Chondrocyte (in vitro differentiated cells): ENCODE data around the gene EFEMP1. TPM values are rescaled to one million over a fixed set of nuclear protein-coding genes. Genes with fewer than 3 reads are reported as not detected.

Experiments
- DNase-seq: peaks from one replicate; pipeline ENCODE4 v3.0.0; 2021; ENCODE audit warnings: mixed read lengths, low spot score
- H3K27ac Mint-ChIP-seq: one replicate; pipeline ENCODE4 v1.8.0; 2021; ENCODE audit warnings: mild to moderate bottlenecking, moderate library complexity, mixed read lengths; ENCODE audit not compliant: unreplicated experiment
- H3K27me3 Mint-ChIP-seq: 2 replicates; pipeline ENCODE4 v1.8.0; 2021; ENCODE audit warnings: low read depth, mixed read lengths
- H3K36me3 Mint-ChIP-seq: 2 replicates; pipeline ENCODE4 v1.8.0; 2021; ENCODE audit warnings: low read depth, mixed read lengths
- H3K4me1 Mint-ChIP-seq: 2 replicates; pipeline ENCODE4 v1.8.0; 2021; ENCODE audit warnings: low read depth, mild to moderate bottlenecking, mixed read lengths
- H3K4me3 Mint-ChIP-seq: one replicate; pipeline ENCODE4 v1.8.0; 2021; ENCODE audit warnings: mild to moderate bottlenecking, moderate library complexity, mixed read lengths; ENCODE audit not compliant: unreplicated experiment
- H3K9me3 Mint-ChIP-seq: 2 replicates; pipeline ENCODE4 v1.8.0; 2021; ENCODE audit warnings: low read depth, mixed read lengths
- total RNA-seq: library from RNA; stranded (reverse); gene quantifications from 3 replicates; pipeline ENCODE4 v1.2.1, GENCODE V29; 2021
- TF ChIP-seq, protein P1 (sequence below): fragments of 200-600 bp; sonication (generic); IDR thresholded peaks from 2 replicates; pipeline ENCODE4 v1.5.0; 2021; ENCODE audit warnings: antibody characterized with exemption, mild to moderate bottlenecking, moderate library complexity

Gene EFEMP1
- total RNA-seq, 1 donor from 2014 or later, result 38.6 TPM

DNA sequence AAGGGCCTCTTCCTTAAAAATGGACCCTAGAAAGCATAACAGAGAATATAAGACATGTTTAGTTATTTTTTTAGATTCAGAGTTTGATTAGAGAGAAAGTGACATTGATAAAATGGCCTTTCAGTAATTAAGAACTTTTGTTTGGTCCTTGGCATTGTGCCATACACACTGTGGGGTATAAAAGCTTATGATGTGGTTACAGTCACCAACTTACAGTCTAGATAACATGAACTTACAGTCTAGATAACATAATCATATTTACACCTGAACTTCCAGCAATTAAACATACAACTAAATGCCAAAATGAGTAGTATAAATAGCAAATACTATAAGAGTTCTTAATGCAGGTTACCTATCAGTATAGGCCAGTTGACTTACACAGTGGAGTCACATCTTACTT is 25.6 kb upstream of the EFEMP1 start:
- no peak for DNase-seq
- H3K9me3 Mint-ChIP-seq, result no peaks in the 10 kb centered on the region
- H3K4me3 Mint-ChIP-seq, result no peak overlapping the region
- peaks cover 8% of the 10 kb centered on the region for H3K4me1 Mint-ChIP-seq
- TF ChIP-seq, protein P1, sequence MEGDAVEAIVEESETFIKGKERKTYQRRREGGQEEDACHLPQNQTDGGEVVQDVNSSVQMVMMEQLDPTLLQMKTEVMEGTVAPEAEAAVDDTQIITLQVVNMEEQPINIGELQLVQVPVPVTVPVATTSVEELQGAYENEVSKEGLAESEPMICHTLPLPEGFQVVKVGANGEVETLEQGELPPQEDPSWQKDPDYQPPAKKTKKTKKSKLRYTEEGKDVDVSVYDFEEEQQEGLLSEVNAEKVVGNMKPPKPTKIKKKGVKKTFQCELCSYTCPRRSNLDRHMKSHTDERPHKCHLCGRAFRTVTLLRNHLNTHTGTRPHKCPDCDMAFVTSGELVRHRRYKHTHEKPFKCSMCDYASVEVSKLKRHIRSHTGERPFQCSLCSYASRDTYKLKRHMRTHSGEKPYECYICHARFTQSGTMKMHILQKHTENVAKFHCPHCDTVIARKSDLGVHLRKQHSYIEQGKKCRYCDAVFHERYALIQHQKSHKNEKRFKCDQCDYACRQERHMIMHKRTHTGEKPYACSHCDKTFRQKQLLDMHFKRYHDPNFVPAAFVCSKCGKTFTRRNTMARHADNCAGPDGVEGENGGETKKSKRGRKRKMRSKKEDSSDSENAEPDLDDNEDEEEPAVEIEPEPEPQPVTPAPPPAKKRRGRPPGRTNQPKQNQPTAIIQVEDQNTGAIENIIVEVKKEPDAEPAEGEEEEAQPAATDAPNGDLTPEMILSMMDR, result no peak
- no peak overlapping the region for H3K27ac Mint-ChIP-seq
- peaks cover 39% of the 10 kb centered on the region for H3K27me3 Mint-ChIP-seq
- no peaks in the 10 kb centered on the region for H3K36me3 Mint-ChIP-seq

DNA sequence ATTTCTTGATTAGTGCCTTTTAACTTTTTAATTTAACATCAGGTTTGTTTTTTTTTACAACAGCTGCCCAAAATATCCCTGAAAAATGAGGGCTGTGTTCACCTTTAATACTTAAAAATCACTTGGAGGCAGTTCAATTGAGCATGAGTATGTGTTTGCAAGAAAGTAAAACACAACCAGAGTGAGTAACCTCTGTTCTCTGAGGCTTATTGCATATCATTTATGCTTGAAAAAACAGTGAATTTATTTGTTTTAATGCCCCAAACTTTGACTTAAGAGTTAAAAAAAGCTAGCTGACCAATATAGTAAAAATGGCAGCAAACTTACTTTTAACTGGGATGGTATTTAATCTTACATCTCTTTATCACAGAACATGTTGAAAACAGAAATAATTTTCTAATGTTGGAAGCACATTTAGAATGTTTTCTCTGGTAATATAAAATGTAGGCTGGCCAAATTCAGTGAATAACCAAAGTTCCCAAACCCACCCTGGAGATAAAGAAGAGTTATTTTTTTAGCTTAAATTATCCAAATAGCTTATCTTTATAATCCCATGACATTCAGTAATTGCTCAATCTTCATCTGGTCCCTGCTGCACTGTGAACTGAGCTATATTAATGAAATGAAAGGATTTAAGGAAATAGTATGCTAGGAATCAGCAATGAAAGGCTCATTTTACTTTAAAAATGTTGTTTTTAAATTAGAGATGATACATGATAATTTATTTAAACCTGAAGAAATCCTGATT is 24.8 kb upstream of the EFEMP1 start:
- no peak for DNase-seq
- Mint-ChIP-seq H3K4me3 (no peak overlapping the region), H3K27ac (no peak overlapping the region)

DNA sequence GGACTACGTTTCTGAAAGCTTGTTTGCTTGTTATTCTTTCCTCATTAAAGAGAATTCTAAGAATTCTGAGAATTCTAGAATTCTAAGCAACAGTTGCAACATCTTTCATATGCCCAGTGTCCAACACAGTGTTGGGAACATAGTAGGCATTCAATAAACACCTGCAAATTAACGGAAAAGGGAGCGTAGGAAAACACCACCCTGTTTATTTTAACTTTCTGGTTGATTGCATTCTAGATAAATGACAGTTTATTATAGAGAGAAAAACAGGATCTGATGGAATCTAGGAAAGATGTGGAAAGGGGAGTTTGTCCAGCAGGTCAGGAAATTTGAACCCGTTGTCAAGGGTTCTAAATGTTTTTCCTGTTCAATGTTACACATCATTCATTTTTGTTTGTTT is 24.2 kb upstream of the EFEMP1 start:
- no peak overlapping the region for H3K27ac Mint-ChIP-seq
- no peak for DNase-seq
- H3K27me3 Mint-ChIP-seq, result peaks cover 36% of the 10 kb centered on the region
- no peaks in the 10 kb centered on the region for H3K36me3 Mint-ChIP-seq
- no peaks in the 10 kb centered on the region for H3K9me3 Mint-ChIP-seq
- no peak overlapping the region for H3K4me3 Mint-ChIP-seq
- TF ChIP-seq, protein P1, result no peak
- H3K4me1 Mint-ChIP-seq, result peaks cover 8% of the 10 kb centered on the region

More for the DNA sequence above, 24.8 kb upstream of the EFEMP1 start:
- Mint-ChIP-seq H3K36me3 (no peaks in the 10 kb centered on the region), H3K9me3 (no peaks in the 10 kb centered on the region), H3K4me1 (peaks cover 8% of the 10 kb centered on the region), H3K27me3 (peaks cover 38% of the 10 kb centered on the region)
- TF ChIP-seq, protein P1, result no peak

DNA sequence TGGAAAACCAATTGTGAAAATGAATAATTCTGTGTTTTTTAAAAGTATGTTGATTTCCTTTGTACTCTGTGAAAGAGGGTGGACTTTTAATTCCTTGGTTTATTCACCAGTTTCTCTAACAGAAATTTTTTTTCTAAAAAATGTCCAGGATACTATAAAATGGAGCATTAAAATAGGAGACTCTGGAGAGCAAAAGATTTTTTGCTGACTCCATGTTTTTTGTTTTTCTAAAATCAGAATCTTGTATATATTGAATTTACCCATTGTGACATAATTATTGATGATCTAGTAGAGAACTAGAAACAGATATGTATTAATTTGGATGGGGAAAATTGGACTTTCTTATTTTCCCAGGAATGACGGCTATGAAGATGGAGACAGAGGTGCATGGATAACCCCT is 23.2 kb upstream of the EFEMP1 start:
- no peak overlapping the region for H3K27ac Mint-ChIP-seq
- TF ChIP-seq, protein P1, result no peak
- no peaks in the 10 kb centered on the region for H3K9me3 Mint-ChIP-seq
- no peaks in the 10 kb centered on the region for H3K36me3 Mint-ChIP-seq
- no peak overlapping the region for H3K4me3 Mint-ChIP-seq
- H3K27me3 Mint-ChIP-seq, result peaks cover 31% of the 10 kb centered on the region
- peaks cover 8% of the 10 kb centered on the region for H3K4me1 Mint-ChIP-seq
- DNase-seq, result no peak

DNA sequence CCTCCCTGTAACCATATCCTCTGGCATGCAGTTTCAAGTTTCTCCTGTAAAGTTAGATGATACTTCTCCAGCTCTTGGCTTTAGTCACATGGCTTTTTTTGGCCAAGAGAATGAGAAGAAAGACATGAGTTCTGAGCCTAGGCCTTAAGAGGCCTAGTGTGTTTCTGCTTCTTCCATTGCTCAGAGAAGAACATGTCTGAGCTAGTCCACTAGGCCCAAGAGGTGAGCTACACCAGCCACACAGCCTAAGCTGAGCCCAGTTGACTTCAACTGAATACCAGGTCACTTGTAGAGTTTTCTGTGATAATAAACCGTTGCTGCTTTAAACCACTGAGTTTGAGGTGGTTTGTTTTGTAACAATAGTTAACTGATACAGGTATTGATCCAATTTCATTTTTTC is 19.9 kb upstream of the EFEMP1 start:
- no peak for DNase-seq
- peaks cover 21% of the 10 kb centered on the region for H3K27me3 Mint-ChIP-seq
- H3K4me3 Mint-ChIP-seq, result no peak overlapping the region
- H3K27ac Mint-ChIP-seq, result no peak overlapping the region
- no peaks in the 10 kb centered on the region for H3K36me3 Mint-ChIP-seq
- H3K9me3 Mint-ChIP-seq, result no peaks in the 10 kb centered on the region
- H3K4me1 Mint-ChIP-seq, result peaks cover 8% of the 10 kb centered on the region
- TF ChIP-seq, protein P1, result no peak
